HepG2 (cell line): Measurements from ENCODE around the gene SEPTIN12. TPM values are rescaled to one million over a fixed set of nuclear protein-coding genes. Genes with fewer than 3 reads are reported as not detected.

Experiments
- ATAC-seq: fragments of 200-7000 bp; cut with Tn5 transposase; 3 replicates; pipeline ENCODE4 v1.9.1; 2020; ENCODE audit warnings: mild to moderate bottlenecking, moderate library complexity
- BruUV-seq: library from RNA; stranded (reverse); fragments of 400-500 nt; replicated peaks from 2 replicates; lab custom pipeline; 2021; lab: Mats Ljungman, UMichigan
- CTCF ChIA-PET: fragments of 300-600 bp; formaldehyde crosslinking; extraction: SDS; loops from one replicate; lab custom pipeline; 2021; ENCODE audit warnings: low total read pairs, inconsistent platforms, low intra/inter-chr PET ratio; lab: Yijun Ruan, JAX
- POLR2A ChIA-PET: fragments of 350-600 bp; sonication (Branson Sonifier 250); formaldehyde crosslinking; loops from one replicate; lab custom pipeline; 2020; ENCODE audit warnings: antibody characterized with exemption, inconsistent platforms; lab: Yijun Ruan, JAX
- DNase-seq: peaks from one replicate; pipeline ENCODE4 v3.0.0-alpha.2; 2015; ENCODE audit warnings: low spot score
- FAIRE-seq: peaks from 3 replicates; lab custom pipeline; 2011; peaks lifted over from hg19 to GRCh38; lab: Jason Lieb, UNC
- H2AFZ ChIP-seq: one replicate; pipeline ENCODE4 v1.6.1; 2011; ENCODE audit warnings: low read length, inconsistent platforms
- H3K27ac ChIP-seq: fragments of 300-600 bp; 3 replicates; pipeline ENCODE4 v1.8.0; 2011; ENCODE audit warnings: mixed run types, mild to moderate bottlenecking, mixed read lengths, low read length, inconsistent platforms; ENCODE audit not compliant: insufficient read depth; ENCODE audit errors: extremely low read length
- H3K27me3 ChIP-seq, 2 experiments: fragments of 200-600 bp in 1 of 2; 2 replicates in 1 of 2; 3 replicates in 1 of 2; pipeline versions ENCODE4 v1.6.0 to v1.8.0; 2011; ENCODE audit warnings: low read length in 2 of 2, mild to moderate bottlenecking in 2 of 2, moderate library complexity in 2 of 2, inconsistent platforms in 1 of 2; ENCODE audit not compliant: insufficient read depth in 2 of 2, control insufficient read depth in 1 of 2
- H3K36me3 ChIP-seq, 2 experiments: fragments of 200-600 bp in 1 of 2; replicated peaks in 1 of 2; 2 replicates in 1 of 2; 3 replicates in 1 of 2; pipeline versions ENCODE4 v1.5.1 to v1.8.0; 2011; ENCODE audit warnings: low read length in 2 of 2, inconsistent platforms in 1 of 2; ENCODE audit not compliant: insufficient read depth in 2 of 2, control insufficient read depth in 1 of 2
- H3K4me1 ChIP-seq: 2 replicates; pipeline ENCODE4 v1.5.1; 2012; ENCODE audit warnings: low read length, inconsistent platforms; ENCODE audit not compliant: insufficient read depth
- H3K4me2 ChIP-seq: 2 replicates; pipeline ENCODE4 v1.6.0; 2011; ENCODE audit warnings: low read depth, low read length, inconsistent platforms
- H3K4me3 ChIP-seq, 3 experiments: fragments of 200-600 bp in 1 of 3; sonication (generic), shearing (Covaris generic) in 1 of 3; replicated peaks in 1 of 3; 2 replicates each; pipeline ENCODE4 v1.5.1; 2011 to 2016; ENCODE audit warnings: low read length in 3 of 3, inconsistent platforms in 2 of 3, low read depth in 2 of 3, mild to moderate bottlenecking in 2 of 3, control low read depth in 1 of 3, mixed read lengths in 1 of 3; ENCODE audit not compliant: insufficient read depth in 1 of 3
- H3K79me2 ChIP-seq: one replicate; pipeline ENCODE4 v1.6.1; 2011; ENCODE audit warnings: low read length, inconsistent platforms; ENCODE audit not compliant: insufficient read depth
- H3K9ac ChIP-seq: 2 replicates; pipeline ENCODE4 v1.6.0; 2011; ENCODE audit warnings: mild to moderate bottlenecking, low read depth, low read length, inconsistent platforms; ENCODE audit not compliant: insufficient read depth
- H3K9me3 ChIP-seq: 2 replicates; pipeline ENCODE4 v1.5.1; 2012; ENCODE audit warnings: mild to moderate bottlenecking, low read length
- H4K20me1 ChIP-seq: 2 replicates; pipeline ENCODE4 v1.6.0; 2011; ENCODE audit warnings: inconsistent platforms, mild to moderate bottlenecking, low read length, moderate library complexity; ENCODE audit not compliant: insufficient read depth
- DNMT1 ChIP-seq: sonication (generic); formaldehyde crosslinking; IDR thresholded peaks from 2 replicates; pipeline ENCODE4 v1.5.1; 2020; ENCODE audit warnings: mild to moderate bottlenecking, missing genetic modification reagents
- IKZF1 ChIP-seq: fragments of 450-650 bp; IDR thresholded peaks from 2 replicates; pipeline ENCODE4 v1.7.1; 2016
- KLF15 ChIP-seq: sonication (generic); formaldehyde crosslinking; IDR thresholded peaks from 2 replicates; pipeline ENCODE4 v1.8.1; 2023; ENCODE audit warnings: borderline replicate concordance, mild to moderate bottlenecking, inconsistent platforms, missing genetic modification reagents, mixed read lengths
- NCOA2 ChIP-seq: sonication (generic); formaldehyde crosslinking; IDR thresholded peaks from 2 replicates; pipeline ENCODE4 v1.8.0; 2022; ENCODE audit warnings: inconsistent platforms
- RNF219 ChIP-seq: sonication (generic); formaldehyde crosslinking; IDR thresholded peaks from 2 replicates; pipeline ENCODE4 v1.5.0; 2020; ENCODE audit warnings: mild to moderate bottlenecking, missing genetic modification reagents
- SOX13 ChIP-seq, 3 experiments: fragments of 450-650 bp in 1 of 3; sonication (generic) in 1 of 3; formaldehyde crosslinking in 1 of 3; IDR thresholded peaks in 2 of 3; conservative IDR thresholded peaks in 1 of 3; 2 replicates each; pipeline versions ENCODE4 v1.5.0 to v1.6.1; 2016 to 2020; ENCODE audit warnings: antibody characterized with exemption in 1 of 3, mild to moderate bottlenecking in 1 of 3, missing compliant biosample characterization in 1 of 3, missing genetic modification reagents in 1 of 3, moderate library complexity in 1 of 3
- TSC22D2 ChIP-seq: sonication (generic); formaldehyde crosslinking; IDR thresholded peaks from 2 replicates; pipeline ENCODE4 v1.5.1; 2020; ENCODE audit warnings: missing genetic modification reagents, mild to moderate bottlenecking, borderline replicate concordance
- ZBTB3 ChIP-seq: sonication (generic); formaldehyde crosslinking; IDR thresholded peaks from 2 replicates; pipeline ENCODE4 v1.4.0; 2020; ENCODE audit warnings: low read depth, mild to moderate bottlenecking, moderate library complexity, missing genetic modification reagents, borderline replicate concordance
- ZFP41 ChIP-seq: sonication (generic); formaldehyde crosslinking; IDR thresholded peaks from 2 replicates; pipeline ENCODE4 v1.4.0; 2020; ENCODE audit warnings: mild to moderate bottlenecking, missing genetic modification reagents, borderline replicate concordance
- ZNF546 ChIP-seq: sonication (generic); formaldehyde crosslinking; conservative IDR thresholded peaks from 2 replicates; pipeline ENCODE4 v1.8.1; 2023; ENCODE audit warnings: mild to moderate bottlenecking, missing genetic modification reagents
- ZNF660 ChIP-seq: sonication (generic); formaldehyde crosslinking; IDR thresholded peaks from 2 replicates; pipeline ENCODE4 v1.5.1; 2020; ENCODE audit warnings: mild to moderate bottlenecking, low read depth, missing genetic modification reagents, borderline replicate concordance
- ZNF720 ChIP-seq: sonication (generic); formaldehyde crosslinking; IDR thresholded peaks from 2 replicates; pipeline ENCODE4 v1.4.0; 2020; ENCODE audit warnings: missing genetic modification reagents
- ZNF83 ChIP-seq: sonication (generic); formaldehyde crosslinking; IDR thresholded peaks from 2 replicates; pipeline ENCODE4 v1.4.0; 2020; ENCODE audit warnings: missing genetic modification reagents, mild to moderate bottlenecking, borderline replicate concordance
- WGBS: methylation state at CpG from one replicate; pipeline ENCODE4 v1.1.6; 2017; ENCODE audit warnings: low lambda C conversion rate; 5-methylcytosine and 5-hydroxymethylcytosine counted together
- in situ Hi-C: cut with HindIII; loops from 2 replicates; pipeline ENCODE4 v1.10.0; 2017; ENCODE audit warnings: low pct_unique_long_range_greater_than_20kb; ENCODE audit not compliant: extremely low pct_ligation_motif_present
- intact Hi-C: fragments of 100-400 bp; cut with micrococcal nuclease; formaldehyde crosslinking; loops from one replicate; pipeline ENCODE4 v1.10.0; 2022; ENCODE audit not compliant: unreplicated experiment
- polyA plus RNA-seq, 8 experiments: library from polyadenylated mRNA; depleted of rRNA in 3 of 8; stranded (reverse) in 7 of 8; unstranded in 1 of 8; fragments of >200 nt; fragmentation: Illumina TruSeq in 4 of 8; extraction: Trizol in 4 of 8; gene quantifications; 2 replicates each; pipeline versions ENCODE4 v1.2.1 to v1.2.3, GENCODE V29; 2011 to 2016; ENCODE audit warnings: low read depth in 4 of 8, missing spikeins in 1 of 8, mixed read lengths in 1 of 8; ENCODE audit not compliant: insufficient read depth in 1 of 8
- total RNA-seq, 5 experiments: library from RNA; depleted of rRNA; stranded (reverse); fragments of >200 nt; fragmentation: Illumina TruSeq; extraction: Trizol; gene quantifications; 2 replicates each; pipeline ENCODE4 v1.2.3, GENCODE V29; 2016; ENCODE audit warnings: low read depth in 1 of 5
- TF ChIP-seq, protein P1 (sequence below): IDR thresholded peaks from 2 replicates; pipeline ENCODE4 v1.6.1; 2016; ENCODE audit warnings: mild to moderate bottlenecking
- TF ChIP-seq, protein P2 (sequence below): sonication (generic); formaldehyde crosslinking; IDR thresholded peaks from 2 replicates; pipeline ENCODE4 v1.5.0; 2020; ENCODE audit warnings: mild to moderate bottlenecking, missing genetic modification reagents

SEPTIN12 gene
- total and polyA plus RNA-seq, 2 of the 13 experiments (the other 11 are each of a cell fraction or from before 2014, with no cell fraction given), result 0.22 TPM; not detected in 1

GRCh38 chr16:4765511-4766474 lies 22.4 kb downstream of the SEPTIN12 start:
- H3K27ac ChIP-seq, result peak overlapping the region; percentile 78
- peak overlapping the region; percentile 92 for H3K9ac ChIP-seq
- H3K4me2 ChIP-seq, result peak overlapping the region; percentile 99
- peaks cover 37% of the 10 kb centered on the region for H3K4me1 ChIP-seq
- H3K9me3 ChIP-seq, result no peaks in the 10 kb centered on the region
- intact Hi-C loops (loop anchor here (2.0 to 5.0 kb wide), 2 partner anchors 37 to 52 kb away; partner anchors contain the start of gene ROGDI), in situ Hi-C loops (no loop called here)
- peak; percentile 16 for ATAC-seq
- H3K27me3 ChIP-seq, result no peaks in the 10 kb centered on the region; a peak in 1 of 5 replicates
- WGBS, result 59% methylated on average over 15 of the region's 26 CpGs
- ChIA-PET CTCF (no interaction called here), POLR2A (interaction anchor here (1.4 kb wide), 2 partner anchors 31 to 101 kb away, joined by 4 to 8 read pairs; partner anchors contain the start of genes ANKS3 and DNAAF8)
- no peaks in the 10 kb centered on the region for H4K20me1 ChIP-seq
- no peak overlapping the region for H2AFZ ChIP-seq
- peaks cover 13 to 34% of the 10 kb centered on the region in 2 experiments; a peak in 4 of 5 replicates for H3K36me3 ChIP-seq
- H3K4me3 ChIP-seq, result peak overlapping the region; percentile 91 to 92 (median 91)
- peak; percentile 48 for FAIRE-seq
- peaks cover 19% of the 10 kb centered on the region for H3K79me2 ChIP-seq
- peak; percentile 75 for DNase-seq
- no TSS peak for BruUV-seq
- no peak for TF ChIP-seq RNF219 (CRISPR knock-in tag)
- no peak for TF ChIP-seq ZNF720
- 0 out of 2 replicates have a peak, but pooled peaks have one; percentile 0 for TF ChIP-seq ZNF546 (CRISPR knock-in tag)
- no peak for TF ChIP-seq ZNF660 (CRISPR knock-in tag)
- no peak for TF ChIP-seq ZNF83
- TF ChIP-seq, protein P1, sequence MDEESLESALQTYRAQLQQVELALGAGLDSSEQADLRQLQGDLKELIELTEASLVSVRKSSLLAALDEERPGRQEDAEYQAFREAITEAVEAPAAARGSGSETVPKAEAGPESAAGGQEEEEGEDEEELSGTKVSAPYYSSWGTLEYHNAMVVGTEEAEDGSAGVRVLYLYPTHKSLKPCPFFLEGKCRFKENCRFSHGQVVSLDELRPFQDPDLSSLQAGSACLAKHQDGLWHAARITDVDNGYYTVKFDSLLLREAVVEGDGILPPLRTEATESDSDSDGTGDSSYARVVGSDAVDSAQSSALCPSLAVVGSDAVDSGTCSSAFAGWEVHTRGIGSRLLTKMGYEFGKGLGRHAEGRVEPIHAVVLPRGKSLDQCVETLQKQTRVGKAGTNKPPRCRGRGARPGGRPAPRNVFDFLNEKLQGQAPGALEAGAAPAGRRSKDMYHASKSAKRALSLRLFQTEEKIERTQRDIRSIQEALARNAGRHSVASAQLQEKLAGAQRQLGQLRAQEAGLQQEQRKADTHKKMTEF (CRISPR knock-in tag), result no peak; the same call in 1 of the 2 replicates
- no peak for TF ChIP-seq ZFP41 (CRISPR knock-in tag)
- no peak for TF ChIP-seq SOX13 (IDR thresholded peaks at IDR 0.05)
- TF ChIP-seq SOX13 (CRISPR knock-in tag; conservative IDR thresholded peaks at IDR 0.05 in 1 of 2, IDR thresholded peaks at IDR 0.05 in 1 of 2), result peak in 1 of 2 experiments; percentile 6; a peak in 1 of 4 replicates
- TF ChIP-seq NCOA2 (CRISPR knock-in tag), result no peak
- TF ChIP-seq IKZF1, result no peak
- no peak for TF ChIP-seq TSC22D2 (CRISPR knock-in tag)
- TF ChIP-seq, protein P2, sequence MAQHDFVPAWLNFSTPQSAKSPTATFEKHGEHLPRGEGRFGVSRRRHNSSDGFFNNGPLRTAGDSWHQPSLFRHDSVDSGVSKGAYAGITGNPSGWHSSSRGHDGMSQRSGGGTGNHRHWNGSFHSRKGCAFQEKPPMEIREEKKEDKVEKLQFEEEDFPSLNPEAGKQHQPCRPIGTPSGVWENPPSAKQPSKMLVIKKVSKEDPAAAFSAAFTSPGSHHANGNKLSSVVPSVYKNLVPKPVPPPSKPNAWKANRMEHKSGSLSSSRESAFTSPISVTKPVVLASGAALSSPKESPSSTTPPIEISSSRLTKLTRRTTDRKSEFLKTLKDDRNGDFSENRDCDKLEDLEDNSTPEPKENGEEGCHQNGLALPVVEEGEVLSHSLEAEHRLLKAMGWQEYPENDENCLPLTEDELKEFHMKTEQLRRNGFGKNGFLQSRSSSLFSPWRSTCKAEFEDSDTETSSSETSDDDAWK (CRISPR knock-in tag), result no peak
- TF ChIP-seq ZBTB3 (CRISPR knock-in tag), result no peak
- TF ChIP-seq DNMT1 (CRISPR knock-in tag), result no peak
- no peak for TF ChIP-seq KLF15 (CRISPR knock-in tag)
